ENCODE results near the gene CCDC146. TPM values are rescaled to one million over a fixed set of nuclear protein-coding genes. Genes with fewer than 3 reads are reported as not detected.
"Not testable (repeated sequence)": the region's sequence is repeated elsewhere in the genome, so short reads cannot be mapped to it uniquely, and the experiment has no call there.

CCDC146 gene
- total RNA-seq, 1 donor from 2014 or later, result 16.9 TPM

GRCh38 chr7:77140291-77140690 is 17.9 kb downstream of the CCDC146 start:
- DNase-seq, result not testable (repeated sequence)

GRCh38 chr7:77152232-77152631 is 29.8 kb downstream of the CCDC146 start:
- DNase-seq, result not testable (repeated sequence)

GRCh38 chr7:77154917-77155464 is 32.6 kb downstream of the CCDC146 start:
- peak; percentile 15 for DNase-seq

- not testable (repeated sequence) for DNase-seq
Measured at GRCh38 chr7:77155601-77156377, 33.4 kb downstream of the CCDC146 start.

- DNase-seq, result not testable (repeated sequence)
Measured at GRCh38 chr7:77157034-77157433, 34.6 kb downstream of the CCDC146 start.

- no peak for DNase-seq
Measured at GRCh38 chr7:77157446-77157845, 35.0 kb downstream of the CCDC146 start.

GRCh38 chr7:77171073-77171472 is 48.7 kb downstream of the CCDC146 start:
- not testable (repeated sequence) for DNase-seq

- peak; percentile 17 for DNase-seq
Measured at GRCh38 chr7:77172437-77173172, 50.2 kb downstream of the CCDC146 start.

GRCh38 chr7:77174418-77174817 is 52.0 kb downstream of the CCDC146 start:
- DNase-seq, result not testable (repeated sequence)

- DNase-seq, result not testable (repeated sequence)
Measured at GRCh38 chr7:77175274-77175800, 52.9 kb downstream of the CCDC146 start.

- DNase-seq, result not testable (repeated sequence)
Measured at GRCh38 chr7:77177321-77177904, 55.0 kb downstream of the CCDC146 start.

GRCh38 chr7:77178024-77178423 is 55.6 kb downstream of the CCDC146 start:
- not testable (repeated sequence) for DNase-seq

GRCh38 chr7:77181015-77181595 is 58.7 kb downstream of the CCDC146 start:
- DNase-seq, result no peak

GRCh38 chr7:77181734-77182133 is 59.3 kb downstream of the CCDC146 start:
- DNase-seq, result no peak

GRCh38 chr7:77182261-77182660 is 59.8 kb downstream of the CCDC146 start:
- DNase-seq, result no peak

GRCh38 chr7:77184463-77184862 is 62.0 kb downstream of the CCDC146 start:
- DNase-seq, result no peak

GRCh38 chr7:77184990-77185389 is 62.6 kb downstream of the CCDC146 start:
- no peak for DNase-seq

- DNase-seq, result no peak
Measured at GRCh38 chr7:77185866-77186265, 63.5 kb downstream of the CCDC146 start.

GRCh38 chr7:77188731-77189437 is 66.5 kb downstream of the CCDC146 start:
- no peak for DNase-seq

- DNase-seq, result no peak
Measured at GRCh38 chr7:77197141-77197540, 74.7 kb downstream of the CCDC146 start.
